Measurements from ENCODE around the gene LRRC32. TPM values are rescaled to one million over a fixed set of nuclear protein-coding genes. Genes with fewer than 3 reads are reported as not detected.

LRRC32 gene
- total RNA-seq, 1 experiment from 2014 or later, result 0.15 TPM

GRCh38 chr11:76641905-76642304 lies 28.6 kb downstream of the LRRC32 start:
- peaks cover 16% of the 10 kb centered on the region for H3K27me3 ChIP-seq (ENCODE audit: control insufficient read depth, insufficient read depth, low read length)
- ChIA-PET CTCF (no interaction called here), POLR2A (no interaction called here)
- H3K4me3 ChIP-seq (ENCODE audit: low read depth in 2 of 2, low read length in 2 of 2), result no peak overlapping the region
- H3K36me3 ChIP-seq (ENCODE audit: control insufficient read depth, insufficient read depth, low read length), result no peaks in the 10 kb centered on the region
- no peak for TF ChIP-seq REST (IDR thresholded peaks at IDR 0.05; ENCODE audit: insufficient read depth in 1 of 2, low read depth in 2 of 2, low read length in 1 of 2)
- TF ChIP-seq TCF7L2 (IDR thresholded peaks at IDR 0.05; ENCODE audit: low read depth, low read length), result no peak
- TF ChIP-seq CTCF (IDR thresholded peaks at IDR 0.05), result no peak
- no peak for TF ChIP-seq SIN3A (IDR thresholded peaks at IDR 0.05; ENCODE audit: borderline replicate concordance, insufficient read depth, low read depth, low read length)
- no peak for TF ChIP-seq POLR2AphosphoS5 (IDR thresholded peaks at IDR 0.05; ENCODE audit: low read depth, low read length)
- BruUV-seq (replicated peaks), result no TSS peak
- in situ Hi-C loops (cut with HindIII; ENCODE audit: low pct_unique_long_range_greater_than_20kb, low sequenced_read_pairs), result no loop called here
- H3K27ac ChIP-seq (ENCODE audit: low read length), result no peak overlapping the region
- no peaks in the 10 kb centered on the region for H3K4me1 ChIP-seq (ENCODE audit: control insufficient read depth, insufficient read depth, low read length)
- DNase-seq (ENCODE audit: low read depth, low spot score) (no peak), ATAC-seq (no peak)
- intact Hi-C loops (cut with micrococcal nuclease; ENCODE audit: unreplicated experiment), result no loop called here
- H3K9me3 ChIP-seq (ENCODE audit: control insufficient read depth, insufficient read depth, low read depth, low read length), result peaks cover 3% of the 10 kb centered on the region; the same call in 1 of the 2 replicates

GRCh38 chr11:76640501-76640900 lies 30.0 kb downstream of the LRRC32 start:
- ATAC-seq (no peak), DNase-seq (ENCODE audit: low read depth, low spot score) (no peak)
- peaks cover 11% of the 10 kb centered on the region for H3K27me3 ChIP-seq (ENCODE audit: control insufficient read depth, insufficient read depth, low read length)
- TF ChIP-seq POLR2AphosphoS5 (IDR thresholded peaks at IDR 0.05; ENCODE audit: low read depth, low read length) (no peak), SIN3A (IDR thresholded peaks at IDR 0.05; ENCODE audit: borderline replicate concordance, insufficient read depth, low read depth, low read length) (no peak), TCF7L2 (IDR thresholded peaks at IDR 0.05; ENCODE audit: low read depth, low read length) (no peak), REST (IDR thresholded peaks at IDR 0.05; ENCODE audit: insufficient read depth in 1 of 2, low read depth in 2 of 2, low read length in 1 of 2) (no peak), CTCF (IDR thresholded peaks at IDR 0.05) (no peak)
- POLR2A ChIA-PET, result no interaction called here
- BruUV-seq (replicated peaks), result no TSS peak
- CTCF ChIA-PET, result no interaction called here
- intact Hi-C loops (cut with micrococcal nuclease; ENCODE audit: unreplicated experiment) (no loop called here), in situ Hi-C loops (cut with HindIII; ENCODE audit: low pct_unique_long_range_greater_than_20kb, low sequenced_read_pairs) (no loop called here)
- H3K36me3 ChIP-seq (ENCODE audit: control insufficient read depth, insufficient read depth, low read length), result no peaks in the 10 kb centered on the region
- no peak overlapping the region for H3K27ac ChIP-seq (ENCODE audit: low read length)
- no peaks in the 10 kb centered on the region for H3K4me1 ChIP-seq (ENCODE audit: control insufficient read depth, insufficient read depth, low read length)
- no peaks in the 10 kb centered on the region for H3K9me3 ChIP-seq (ENCODE audit: control insufficient read depth, insufficient read depth, low read depth, low read length)
- H3K4me3 ChIP-seq (ENCODE audit: low read depth in 2 of 2, low read length in 2 of 2), result no peak overlapping the region

Measured in Panc1 (cell line).